A204.1 (cell line): Measurements from ENCODE around the gene SLC35A4.

ENCODE experiments used
- FAIRE-seq: peaks from 2 replicates; lab custom pipeline; 2012; peaks lifted over from hg19 to GRCh38; lab: Jason Lieb, UNC

SLC35A4 gene

GRCh38 chr5:140564196-140565023 is at the start of gene SLC35A4, which contains the start of gene APBB3:
SLC35A4 (plus strand) TSS chr5:140564828; CDS start chr5:140567170, 2,342 bp downstream.
APBB3 (minus strand) TSS chr5:140564598; CDS start chr5:140564245, 353 bp downstream.
- peak; percentile 90 for FAIRE-seq

GRCh38 chr5:140524003-140524402 is 40.6 kb upstream of the SLC35A4 start:
- FAIRE-seq, result no peak

GRCh38 chr5:140540227-140540626 is 24.4 kb upstream of the SLC35A4 start:
- FAIRE-seq, result no peak

GRCh38 chr5:140542972-140543371 is 21.7 kb upstream of the SLC35A4 start:
- no peak for FAIRE-seq

- FAIRE-seq, result no peak
These were observed 19.6 kb upstream of the SLC35A4 start for GRCh38 chr5:140544986-140545385.

GRCh38 chr5:140545606-140546005 is 19.0 kb upstream of the SLC35A4 start:
- FAIRE-seq, result no peak

- FAIRE-seq, result no peak
These were observed 17.6 kb upstream of the SLC35A4 start for GRCh38 chr5:140546851-140547507.

- FAIRE-seq, result no peak
These were observed 16.9 kb upstream of the SLC35A4 start, which contains the start of gene EIF4EBP3 for GRCh38 chr5:140547508-140548299. EIF4EBP3 (plus strand) TSS chr5:140547662; CDS start chr5:140547738, 76 bp downstream.

- FAIRE-seq, result no peak
These were observed 16.3 kb upstream of the SLC35A4 start for GRCh38 chr5:140548300-140548688.

GRCh38 chr5:140548791-140549190 is 15.8 kb upstream of the SLC35A4 start:
- no peak for FAIRE-seq

GRCh38 chr5:140549237-140550144 is 15.1 kb upstream of the SLC35A4 start:
- no peak for FAIRE-seq

GRCh38 chr5:140550147-140551079 is 14.2 kb upstream of the SLC35A4 start:
- FAIRE-seq, result no peak

- no peak for FAIRE-seq
These were observed 12.8 kb upstream of the SLC35A4 start for GRCh38 chr5:140551872-140552271.

GRCh38 chr5:140553657-140554056 is 11.0 kb upstream of the SLC35A4 start:
- no peak for FAIRE-seq

- FAIRE-seq, result no peak
These were observed 10.2 kb upstream of the SLC35A4 start for GRCh38 chr5:140554454-140554853.

GRCh38 chr5:140555747-140556312 is 8.8 kb upstream of the SLC35A4 start:
- no peak for FAIRE-seq

GRCh38 chr5:140556438-140556837 is 8.2 kb upstream of the SLC35A4 start:
- no peak for FAIRE-seq

GRCh38 chr5:140557136-140557805 is 7.4 kb upstream of the SLC35A4 start, which contains the start of gene SRA1:
SRA1 (minus strand) TSS chr5:140557473; CDS start chr5:140557452, 21 bp downstream.
- no peak for FAIRE-seq

- FAIRE-seq, result no peak
These were observed 6.7 kb upstream of the SLC35A4 start for GRCh38 chr5:140557965-140558364.
